Cerebellar nuclear complex (tissue), 1 donor: ENCODE data around the gene OLFML2A.
"Not testable (repeated sequence)": the region's sequence is repeated elsewhere in the genome, so short reads cannot be mapped to it uniquely, and the experiment has no call there.

ENCODE experiments used
- DNase-seq, 2 experiments: peaks; one replicate each; lab custom pipeline; 2025; lab: John Stamatoyannopoulos, UW

The OLFML2A gene

GRCh38 chr9:124820698-124821623 lies 44.0 kb downstream of the OLFML2A start:
- DNase-seq: no peak

GRCh38 chr9:124828489-124829333 lies 51.8 kb downstream of the OLFML2A start:
- DNase-seq: no peak

GRCh38 chr9:124829334-124829669 lies 52.4 kb downstream of the OLFML2A start:
- DNase-seq: no peak

- no peak for DNase-seq
These were observed 53.7 kb downstream of the OLFML2A start for GRCh38 chr9:124830593-124830992.

GRCh38 chr9:124831642-124832364 lies 54.9 kb downstream of the OLFML2A start:
- DNase-seq: no peak

- no peak for DNase-seq
These were observed 57.7 kb downstream of the OLFML2A start for GRCh38 chr9:124834591-124834990.

- no peak for DNase-seq
These were observed 58.2 kb downstream of the OLFML2A start for GRCh38 chr9:124835026-124835557.

GRCh38 chr9:124838132-124838531 lies 61.2 kb downstream of the OLFML2A start:
- DNase-seq: not testable (repeated sequence)

- DNase-seq: not testable (repeated sequence)
These were observed 61.8 kb downstream of the OLFML2A start for GRCh38 chr9:124838567-124839275.

- DNase-seq: no peak
These were observed 62.8 kb downstream of the OLFML2A start for GRCh38 chr9:124839612-124840299.

- DNase-seq: no peak
These were observed 63.4 kb downstream of the OLFML2A start for GRCh38 chr9:124840300-124840833.

- DNase-seq: no peak
These were observed 64.3 kb downstream of the OLFML2A start for GRCh38 chr9:124841075-124841821.

- DNase-seq: no peak
These were observed 66.6 kb downstream of the OLFML2A start for GRCh38 chr9:124843456-124844034.

GRCh38 chr9:124844291-124844690 lies 67.4 kb downstream of the OLFML2A start:
- DNase-seq: no peak

GRCh38 chr9:124846467-124846866 lies 69.5 kb downstream of the OLFML2A start:
- DNase-seq: not testable (repeated sequence)

- no peak for DNase-seq
These were observed 70.0 kb downstream of the OLFML2A start for GRCh38 chr9:124846969-124847368.

GRCh38 chr9:124849801-124850200 lies 72.9 kb downstream of the OLFML2A start:
- DNase-seq: no peak

GRCh38 chr9:124852121-124852828 lies 75.3 kb downstream of the OLFML2A start:
- no peak for DNase-seq
